Endothelial cell of umbilical vein (primary cell): ENCODE results near the gene UBQLNL. TPM values are rescaled to one million over a fixed set of nuclear protein-coding genes. Genes with fewer than 3 reads are reported as not detected.

Experiments
- BruUV-seq: library from RNA; stranded (reverse); fragments of 400-500 nt; replicated peaks from 2 replicates; lab custom pipeline; 2021; lab: Mats Ljungman, UMichigan
- CTCF ChIA-PET: fragments of 300-600, 350-600 bp; sonication (Branson Sonifier 250); formaldehyde crosslinking; loops from one replicate; lab custom pipeline; 2021; ENCODE audit warnings: antibody characterized with exemption, inconsistent platforms; lab: Charles Lee
- POLR2A ChIA-PET: fragments of 300-600, 350-600 bp; sonication (Branson Sonifier 250); formaldehyde crosslinking; loops from one replicate; lab custom pipeline; 2021; ENCODE audit warnings: antibody characterized with exemption, inconsistent platforms; lab: Charles Lee
- DNase-seq: peaks from one replicate; pipeline ENCODE4 v3.0.0-alpha.2; 2011; ENCODE audit warnings: low read depth, low spot score
- FAIRE-seq: peaks from 2 replicates; lab custom pipeline; 2011; peaks lifted over from hg19 to GRCh38; lab: Jason Lieb, UNC
- H2AFZ ChIP-seq: 2 replicates; pipeline ENCODE4 v1.6.0; 2012; ENCODE audit warnings: low read depth, low read length, control low read depth, inconsistent platforms
- H3K27ac ChIP-seq: 2 replicates; pipeline ENCODE4 v1.5.1; 2011; ENCODE audit warnings: low read depth, mild to moderate bottlenecking, control low read depth, low read length, moderate library complexity; ENCODE audit not compliant: insufficient read depth
- H3K27me3 ChIP-seq, 2 experiments: 2 replicates each; pipeline versions ENCODE4 v1.6.0 to v1.6.1; 2011; ENCODE audit warnings: low read length in 2 of 2, mixed read lengths in 1 of 2; ENCODE audit not compliant: control insufficient read depth in 2 of 2, insufficient read depth in 2 of 2
- H3K36me3 ChIP-seq, 2 experiments: 2 replicates in 1 of 2; 3 replicates in 1 of 2; pipeline ENCODE4 v1.5.1; 2011; ENCODE audit warnings: low read length in 2 of 2, mild to moderate bottlenecking in 1 of 2, moderate library complexity in 1 of 2; ENCODE audit not compliant: control insufficient read depth in 2 of 2, insufficient read depth in 2 of 2; ENCODE audit errors: extremely low read depth in 1 of 2
- H3K4me1 ChIP-seq: 3 replicates; pipeline ENCODE4 v1.5.1; 2011; ENCODE audit warnings: mild to moderate bottlenecking, low read length; ENCODE audit not compliant: control insufficient read depth, insufficient read depth; ENCODE audit errors: extremely low read depth
- H3K4me2 ChIP-seq: 2 replicates; pipeline ENCODE4 v1.6.1; 2011; ENCODE audit warnings: low read length, control low read depth, mixed read lengths; ENCODE audit not compliant: insufficient read depth
- H3K4me3 ChIP-seq, 3 experiments: fragments of 200-600 bp in 1 of 3; sonication (generic), shearing (Covaris generic) in 1 of 3; replicated peaks in 1 of 3; 2 replicates each; pipeline ENCODE4 v1.5.1; 2011 to 2016; ENCODE audit warnings: control low read depth in 3 of 3, low read length in 3 of 3, mild to moderate bottlenecking in 2 of 3, inconsistent platforms in 1 of 3, low read depth in 1 of 3, moderate library complexity in 1 of 3; ENCODE audit not compliant: insufficient read depth in 1 of 3
- H3K79me2 ChIP-seq: 2 replicates; pipeline ENCODE4 v1.6.0; 2012; ENCODE audit warnings: low read length, inconsistent platforms; ENCODE audit not compliant: control insufficient read depth, insufficient read depth
- H3K9ac ChIP-seq: replicated peaks from 2 replicates; pipeline ENCODE3; 2011; ENCODE audit warnings: low read length, control low read depth; ENCODE audit not compliant: insufficient read depth; ENCODE audit errors: extremely low read depth
- H3K9me1 ChIP-seq: replicated peaks from 3 replicates; pipeline ENCODE4 v1.6.0; 2011; ENCODE audit warnings: mild to moderate bottlenecking, low read length; ENCODE audit not compliant: control insufficient read depth, insufficient read depth; ENCODE audit errors: extremely low read depth
- H3K9me3 ChIP-seq: replicated peaks from 2 replicates; pipeline ENCODE4 v1.5.1; 2012; ENCODE audit warnings: low read length, inconsistent platforms; ENCODE audit not compliant: control insufficient read depth, insufficient read depth
- H4K20me1 ChIP-seq: replicated peaks from 2 replicates; pipeline ENCODE3; 2011; ENCODE audit warnings: mild to moderate bottlenecking, low read length; ENCODE audit not compliant: control insufficient read depth, insufficient read depth; ENCODE audit errors: extremely low read depth
- CTCF ChIP-seq, 2 donors: IDR thresholded peaks; 1 replicate in 1 of 2; 2 replicates in 1 of 2; pipeline ENCODE4 v1.5.1; 2011; ENCODE audit warnings: low read length in 2 of 2, mild to moderate bottlenecking in 2 of 2, moderate library complexity in 2 of 2, control low read depth in 1 of 2, inconsistent platforms in 1 of 2, low read depth in 1 of 2; ENCODE audit not compliant: insufficient read depth in 1 of 2; ENCODE audit errors: extremely low read depth in 1 of 2
- EZH2 ChIP-seq: IDR thresholded peaks from 2 replicates; pipeline ENCODE4 v1.6.1; 2012; ENCODE audit warnings: borderline replicate concordance, low read depth, mild to moderate bottlenecking, moderate library complexity, low read length, inconsistent platforms; ENCODE audit not compliant: severe bottlenecking
- FOS ChIP-seq: IDR thresholded peaks from 2 replicates; pipeline ENCODE4 v1.6.1; 2011; ENCODE audit warnings: mild to moderate bottlenecking, low read length, moderate library complexity, borderline replicate concordance; ENCODE audit not compliant: insufficient read depth
- GATA2 ChIP-seq: IDR thresholded peaks from 2 replicates; pipeline ENCODE4 v1.7.0; 2011; ENCODE audit warnings: low read depth, mild to moderate bottlenecking, moderate library complexity, mixed read lengths, low read length; ENCODE audit not compliant: insufficient read length, insufficient read depth
- JUN ChIP-seq: IDR thresholded peaks from 2 replicates; pipeline ENCODE4 v1.6.1; 2011; ENCODE audit warnings: borderline replicate concordance, low read depth; ENCODE audit not compliant: insufficient read length, insufficient read depth
- MAX ChIP-seq: IDR thresholded peaks from 2 replicates; pipeline ENCODE4 v1.6.1; 2011; ENCODE audit not compliant: insufficient read depth, insufficient read length
- MYC ChIP-seq: IDR thresholded peaks from one replicate; pipeline ENCODE4 v1.6.1; 2011; ENCODE audit warnings: mild to moderate bottlenecking, low read depth, low read length
- POLR2A ChIP-seq: IDR thresholded peaks from 2 replicates; pipeline ENCODE4 v1.6.1; 2012; ENCODE audit warnings: low read depth, mild to moderate bottlenecking, control low read depth, low read length
- POLR2AphosphoS5 ChIP-seq: IDR thresholded peaks from 2 replicates; pipeline ENCODE4 v1.6.1; 2012; ENCODE audit warnings: low read depth, mild to moderate bottlenecking, control low read depth, low read length, moderate library complexity; ENCODE audit not compliant: insufficient read depth
- dilution Hi-C: fragments of 300-500 bp; cut with MboI; formaldehyde crosslinking; loops from one replicate; pipeline ENCODE4 v1.15.0; 2019; ENCODE audit warnings: low sequenced_read_pairs; ENCODE audit not compliant: extremely low pct_ligation_motif_present
- intact Hi-C: fragments of 100-400 bp; cut with micrococcal nuclease; formaldehyde crosslinking; loops from one replicate; pipeline ENCODE4 v1.10.0; 2022
- polyA plus RNA-seq, 4 experiments: library from polyadenylated mRNA; depleted of rRNA in 3 of 4; stranded (reverse) in 3 of 4; unstranded in 1 of 4; fragments of >200 nt; gene quantifications; 2 replicates each; pipeline versions ENCODE4 v1.2.1 to v1.2.3, GENCODE V29; 2011 to 2012; ENCODE audit warnings: missing spikeins in 1 of 4
- total RNA-seq: library from RNA; stranded (reverse); gene quantifications from 2 replicates; pipeline ENCODE4 v1.2.3, GENCODE V29; 2021

UBQLNL gene
- total and polyA plus RNA-seq, 2 donors (not counting 3 experiments of a cell fraction or from before 2014, with no cell fraction given), result 0.33 to 0.48 TPM

GRCh38 chr11:5514841-5515240, 1.7 kb downstream of the UBQLNL start:
- no peaks in the 10 kb centered on the region for H3K36me3 ChIP-seq
- no peak for TF ChIP-seq EZH2
- no peak for TF ChIP-seq POLR2A
- TF ChIP-seq MAX, result no peak
- no peak for TF ChIP-seq JUN
- TF ChIP-seq POLR2AphosphoS5, result no peak
- no peak for TF ChIP-seq FOS
- no peak for TF ChIP-seq GATA2
- TF ChIP-seq MYC, result no peak
- TF ChIP-seq CTCF (IDR thresholded peaks at IDR 0.05; ENCODE audit: extremely low read depth in 1 of 2, insufficient read depth in 1 of 2, low read depth in 1 of 2, low read length in 2 of 2), result no peak
- no peaks in the 10 kb centered on the region for H3K79me2 ChIP-seq
- no peak overlapping the region for H3K27ac ChIP-seq
- FAIRE-seq (no peak), DNase-seq (no peak)
- no peaks in the 10 kb centered on the region for H3K4me1 ChIP-seq
- BruUV-seq, result no TSS peak
- no peak overlapping the region for H2AFZ ChIP-seq
- H3K9ac ChIP-seq, result no peak overlapping the region
- ChIA-PET CTCF (interaction anchor here (0.6 kb wide), 1 partner anchor 292 kb away, joined by 3 read pairs; no protein-coding TSS in a partner anchor), POLR2A (no interaction called here)
- H3K27me3 ChIP-seq, result no peaks in the 10 kb centered on the region
- H3K4me2 ChIP-seq, result no peak overlapping the region
- H4K20me1 ChIP-seq, result no peaks in the 10 kb centered on the region
- no peaks in the 10 kb centered on the region for H3K9me1 ChIP-seq
- no peaks in the 10 kb centered on the region for H3K9me3 ChIP-seq
- H3K4me3 ChIP-seq, result no peak overlapping the region
- intact Hi-C loops (no loop called here), dilution Hi-C loops (no loop called here)
